ENCODE measurements around the gene CLEC4G.
"Not testable (repeated sequence)": the region's sequence is repeated elsewhere in the genome, so short reads cannot be mapped to it uniquely, and the experiment has no call there.

Gene CLEC4G

GRCh38 chr19:7732045-7732444 lies at the start of gene CLEC4G:
TSS of gene CLEC4G (minus strand) at chr19:7732110. CDS start at chr19:7732102, 8 bp downstream.
- DNase-seq = no peak

DNA sequence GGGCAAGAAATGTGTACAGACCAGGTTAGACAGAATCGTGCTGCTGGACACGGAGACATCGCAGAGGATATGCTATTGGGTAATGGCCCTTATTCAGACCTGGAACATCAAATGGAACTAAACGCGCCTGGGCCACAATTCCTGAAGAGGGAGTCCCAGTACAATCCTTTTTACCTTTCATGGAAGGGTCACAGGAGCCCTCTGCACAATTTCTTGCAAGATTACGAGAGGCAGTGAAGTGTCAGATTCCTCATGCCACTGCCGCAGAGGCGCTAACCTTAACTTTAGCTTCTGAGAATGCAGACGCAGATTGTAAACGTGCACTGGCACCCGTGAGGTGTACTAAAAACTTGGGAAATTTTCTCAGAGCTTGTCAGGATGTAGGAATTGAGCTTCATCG lies 49.2 kb upstream of the CLEC4G start:
- DNase-seq = no peak

GRCh38 chr19:7779631-7780486 lies 47.9 kb upstream of the CLEC4G start:
- DNase-seq = no peak

- DNase-seq = no peak
Observed at GRCh38 chr19:7778081-7778480, 46.2 kb upstream of the CLEC4G start.

GRCh38 chr19:7775761-7776160 lies 43.9 kb upstream of the CLEC4G start:
- DNase-seq = no peak

GRCh38 chr19:7773841-7774240 lies 41.9 kb upstream of the CLEC4G start:
- no peak for DNase-seq

GRCh38 chr19:7772752-7773291 lies 40.9 kb upstream of the CLEC4G start:
- no peak for DNase-seq

- no peak for DNase-seq
Observed at GRCh38 chr19:7771072-7771471, 39.2 kb upstream of the CLEC4G start.

GRCh38 chr19:7769171-7769570 lies 37.3 kb upstream of the CLEC4G start:
- no peak for DNase-seq

GRCh38 chr19:7767487-7767886 lies 35.6 kb upstream of the CLEC4G start:
- DNase-seq = no peak

- DNase-seq = no peak
Observed at GRCh38 chr19:7766535-7766934, 34.6 kb upstream of the CLEC4G start.

- not testable (repeated sequence) for DNase-seq
Observed at GRCh38 chr19:7765043-7765442, 33.1 kb upstream of the CLEC4G start.

DNA sequence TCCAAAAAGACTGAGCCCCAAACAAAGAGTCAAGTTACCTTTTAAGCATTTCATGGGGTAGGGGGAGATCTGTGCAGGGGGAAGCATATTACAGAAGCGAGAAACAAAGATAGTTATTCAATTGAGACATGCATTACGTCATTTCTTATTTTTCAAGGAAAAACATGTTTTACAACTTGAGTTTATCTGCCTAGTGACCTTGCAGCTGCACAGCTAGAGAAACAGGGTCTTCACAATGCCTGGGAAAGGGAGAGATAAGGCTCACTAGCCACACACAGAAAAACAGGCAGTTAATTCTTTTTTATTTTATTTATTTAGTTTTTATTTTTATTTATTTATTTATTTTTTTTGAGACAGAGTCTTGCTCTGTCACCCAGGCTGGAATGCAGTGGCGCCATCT lies 32.2 kb upstream of the CLEC4G start:
- DNase-seq = not testable (repeated sequence)

- no peak for DNase-seq
Observed at GRCh38 chr19:7763696-7764095, 31.8 kb upstream of the CLEC4G start.

DNA sequence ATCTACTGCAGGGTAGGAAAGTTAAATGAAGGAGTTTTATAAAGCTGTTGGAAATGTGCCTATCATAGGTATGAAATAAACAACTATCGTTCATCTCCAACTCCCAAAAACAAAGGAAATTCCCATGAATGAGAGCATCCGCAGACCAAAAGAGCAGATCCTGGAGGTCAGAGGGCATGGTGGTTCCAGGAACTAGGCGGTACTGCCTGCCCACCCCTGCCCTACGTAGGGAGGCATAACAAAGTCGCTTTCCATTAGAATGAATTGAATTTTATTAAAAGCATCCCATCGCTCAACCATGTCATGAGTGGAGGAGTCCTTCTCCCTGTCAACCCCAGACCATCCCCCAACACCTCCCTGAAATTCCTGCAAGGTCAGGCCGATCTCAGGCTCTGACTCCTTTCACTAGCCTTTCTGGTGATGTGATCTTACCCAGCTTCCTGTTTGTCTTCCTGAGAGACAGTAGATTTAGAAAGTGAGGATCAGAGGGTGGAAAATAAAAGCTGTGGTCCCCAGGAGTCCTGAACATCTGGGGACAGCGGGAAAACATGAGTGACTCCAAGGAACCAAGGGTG lies 30.9 kb upstream of the CLEC4G start, which contains the start of gene CLEC4M:
TSS of gene CLEC4M (plus strand) at position 525 of the 575 bp plus-strand sequence. CDS start at position 549, 24 bp downstream.
- no peak for DNase-seq

DNA sequence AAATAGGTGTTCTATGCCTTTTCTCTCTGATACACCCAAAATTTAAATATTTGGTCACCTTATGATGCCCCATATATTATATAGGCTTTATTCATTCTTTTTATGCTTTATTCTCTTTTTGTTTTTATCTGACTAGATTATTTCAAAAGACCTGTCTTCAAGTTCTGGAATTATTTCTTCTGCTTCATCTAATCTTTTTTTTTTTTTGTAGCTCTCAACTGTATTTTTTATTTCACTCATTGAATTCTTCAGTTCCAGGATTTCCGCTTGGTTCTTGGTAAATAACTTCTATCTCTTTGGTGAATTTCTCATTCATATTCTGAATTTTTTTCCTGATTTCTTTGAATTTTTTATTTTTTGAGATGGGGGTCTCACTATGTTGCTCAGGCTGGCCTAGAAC lies 27.2 kb upstream of the CLEC4G start:
- no peak for DNase-seq

DNA sequence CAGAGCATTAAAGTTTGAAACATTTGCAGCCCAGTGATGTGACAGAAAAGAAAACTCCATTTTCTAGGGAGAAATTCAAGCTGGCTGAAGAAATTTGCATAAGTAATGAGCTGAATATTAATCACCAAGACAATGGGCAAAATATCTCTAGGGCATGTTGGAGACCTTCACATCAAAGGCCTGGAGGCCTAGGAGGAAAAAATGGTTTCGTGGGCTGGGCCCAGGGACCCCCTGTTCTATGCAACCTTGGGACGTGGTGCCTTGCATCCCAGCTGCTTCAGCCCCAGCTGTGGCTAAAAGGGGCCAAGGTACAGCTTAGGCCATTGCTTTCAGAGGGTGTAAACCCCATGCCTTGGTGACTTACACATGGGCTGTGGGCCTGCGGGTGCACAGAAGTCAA lies 25.4 kb upstream of the CLEC4G start:
- DNase-seq = no peak

GRCh38 chr19:7756258-7756657 lies 24.3 kb upstream of the CLEC4G start:
- no peak for DNase-seq

- DNase-seq = no peak
Observed at GRCh38 chr19:7751157-7751783, 19.4 kb upstream of the CLEC4G start.

- DNase-seq = no peak
Observed at GRCh38 chr19:7748756-7749155, 16.8 kb upstream of the CLEC4G start.

DNA sequence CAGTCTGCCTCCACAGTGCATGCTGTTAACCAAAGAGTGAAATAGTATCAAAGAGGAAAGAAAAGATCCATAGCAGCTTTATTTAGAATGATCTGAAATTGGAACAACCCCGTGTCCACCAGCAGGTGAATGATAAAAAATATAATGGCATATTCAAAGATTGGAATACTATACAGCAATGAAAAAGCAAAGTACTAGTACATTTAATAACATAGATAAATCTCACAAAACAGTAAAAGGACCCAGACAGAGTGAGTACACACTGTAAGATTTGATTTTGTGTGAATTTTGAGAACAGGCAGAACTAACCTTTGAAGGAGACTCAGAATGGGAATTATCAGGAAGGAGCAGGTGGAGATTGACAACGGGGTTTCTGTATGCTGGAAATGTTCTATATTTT lies 16.3 kb upstream of the CLEC4G start:
- no peak for DNase-seq

- no peak for DNase-seq
Observed at GRCh38 chr19:7746903-7747884, 15.3 kb upstream of the CLEC4G start, which contains the start of gene CD209. TSS of gene CD209 (minus strand) at chr19:7747534. CDS start at chr19:7747511, 23 bp downstream.
